Coronary artery (tissue), 2 donors: Measurements from ENCODE around the gene S100A8.
"Not testable (repeated sequence)": the region's sequence is repeated elsewhere in the genome, so short reads cannot be mapped to it uniquely, and the experiment has no call there.

Experiments
- DNase-seq: peaks from one replicate; pipeline ENCODE4 v3.0.0-alpha.2; 2017; ENCODE audit warnings: low spot score
- H3K27ac ChIP-seq, 2 donors: fragments of 200-600 bp; sonication (generic); one replicate each; pipeline ENCODE4 v1.5.1; 2016 to 2019
- H3K4me3 ChIP-seq: fragments of 200-600 bp; sonication (generic); 2 replicates; pipeline ENCODE4 v1.5.1; 2016; ENCODE audit warnings: mild to moderate bottlenecking, moderate library complexity
- CTCF ChIP-seq: fragments of 200-600 bp; sonication (generic); IDR thresholded peaks from one replicate; pipeline ENCODE4 v1.5.1; 2019; ENCODE audit warnings: antibody characterized with exemption

The S100A8 gene

GRCh38 chr1:153415850-153416570 is 25.1 kb upstream of the S100A8 start, which contains the start of gene S100A7A:
TSS of gene S100A7A (plus strand) at chr1:153416520. CDS start at chr1:153418083, 1,563 bp downstream.
- no peak within 1 kb of the TSS for H3K27ac ChIP-seq
- DNase-seq, result peak; percentile 43
- no peak for TF ChIP-seq CTCF
- H3K4me3 ChIP-seq, result no peak within 1 kb of the TSS

DNA sequence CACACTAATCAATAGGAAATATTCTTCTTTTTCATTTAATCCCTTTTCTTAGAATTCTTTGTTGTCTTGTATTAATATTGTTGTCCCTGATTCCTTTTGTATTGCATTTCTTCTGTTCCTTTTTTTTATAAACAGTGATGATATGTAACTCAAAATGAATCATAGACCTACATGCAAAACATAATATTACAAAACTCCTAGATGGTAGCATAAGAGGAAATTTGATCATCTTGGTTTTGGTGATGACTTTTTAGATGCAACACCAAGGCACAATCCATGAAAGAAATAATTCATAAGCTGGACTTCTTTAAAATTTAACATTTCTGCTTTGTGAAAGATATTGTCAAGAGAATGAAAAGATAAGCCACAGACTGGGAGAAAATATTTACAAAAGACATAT is 23.1 kb upstream of the S100A8 start:
- DNase-seq, result not testable (repeated sequence)

GRCh38 chr1:153407274-153407673 is 16.4 kb upstream of the S100A8 start:
- not testable (repeated sequence) for H3K27ac ChIP-seq, H3K4me3 ChIP-seq, DNase-seq

More for the DNA sequence above, 23.1 kb upstream of the S100A8 start:
- not testable (repeated sequence) for H3K27ac ChIP-seq, H3K4me3 ChIP-seq

DNA sequence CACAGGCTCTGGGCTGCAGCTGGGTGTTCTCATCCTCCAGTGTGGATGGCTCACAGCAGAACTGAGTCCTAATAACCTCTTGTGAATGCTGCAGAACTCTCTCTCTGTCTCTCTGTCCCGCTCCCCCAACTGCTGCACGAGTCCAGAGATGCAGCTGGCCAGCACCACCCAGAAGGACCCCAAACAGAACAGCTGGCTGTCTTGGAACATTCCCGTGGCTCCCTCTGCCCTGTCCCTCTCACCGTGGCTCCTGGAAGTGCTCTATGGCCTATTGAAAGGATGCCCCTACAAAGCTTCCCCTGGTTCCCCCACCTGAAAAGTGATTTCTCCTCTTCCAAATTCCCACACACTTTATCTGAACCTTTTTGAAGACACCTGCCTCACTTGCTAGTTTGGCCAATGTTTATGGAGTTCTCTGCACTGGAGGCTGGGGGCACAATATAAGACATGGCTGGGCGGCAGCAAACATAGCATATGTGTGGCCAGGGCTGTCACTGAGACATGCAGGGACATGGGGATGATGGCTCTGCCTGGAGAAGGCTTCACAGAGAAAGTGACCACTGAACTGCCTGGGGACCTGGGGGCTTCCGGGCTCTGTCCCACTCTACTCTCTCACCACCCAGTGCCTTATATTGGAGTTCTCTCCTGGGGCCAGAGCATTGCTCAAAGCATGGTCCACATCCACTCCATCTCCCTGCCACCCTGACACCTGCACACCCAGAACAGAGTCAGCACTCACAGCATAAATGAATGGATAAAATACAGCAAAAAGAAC is 15.1 kb upstream of the S100A8 start:
- not testable (repeated sequence) for H3K4me3 ChIP-seq, H3K27ac ChIP-seq
- DNase-seq, result peak; percentile 40

- peak; percentile 63 for DNase-seq
- Histone ChIP-seq H3K27ac (no peak overlapping the region), H3K4me3 (no peak overlapping the region)
- TF ChIP-seq CTCF, result no peak
These were observed 13.9 kb upstream of the S100A8 start for GRCh38 chr1:153404768-153405167.

DNA sequence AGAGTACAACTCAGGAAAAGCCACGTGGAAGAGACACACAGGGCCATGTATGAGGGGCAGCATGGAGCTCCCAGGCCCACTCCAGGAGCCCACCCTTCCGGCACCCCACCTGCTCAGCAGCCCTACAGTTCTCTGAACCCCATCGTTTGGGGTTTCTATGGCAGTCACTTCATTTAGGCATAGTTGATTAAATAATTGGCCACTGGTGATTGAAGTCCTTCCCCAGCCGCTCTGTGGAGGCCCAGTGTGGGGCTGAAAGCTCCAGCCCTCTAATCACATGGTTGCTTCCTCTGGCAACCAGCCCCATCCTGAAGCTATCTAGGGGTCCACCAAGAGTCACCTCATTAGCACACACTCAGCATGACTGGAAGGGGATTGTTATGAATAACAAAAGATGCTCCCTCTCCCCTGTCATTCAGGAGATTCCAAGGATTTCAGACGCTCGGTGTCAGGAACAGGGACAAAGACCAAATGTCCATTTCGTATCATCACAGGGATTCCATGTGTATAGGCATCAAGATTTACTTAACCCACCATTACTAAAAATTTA is 13.3 kb upstream of the S100A8 start:
- TF ChIP-seq CTCF, result no peak
- Histone ChIP-seq H3K4me3 (no peak overlapping the region), H3K27ac (no peak overlapping the region)
- peak; percentile 11 for DNase-seq

- Histone ChIP-seq H3K4me3 (no peak overlapping the region), H3K27ac (no peak overlapping the region)
- TF ChIP-seq CTCF, result no peak
- DNase-seq, result no peak
These were observed 12.7 kb upstream of the S100A8 start for GRCh38 chr1:153403421-153404085.

GRCh38 chr1:153402226-153402625 is 11.4 kb upstream of the S100A8 start:
- H3K4me3 ChIP-seq, result no peak overlapping the region
- DNase-seq, result peak; percentile 24
- H3K27ac ChIP-seq, result no peak overlapping the region
- TF ChIP-seq CTCF, result no peak
